Fibroblast of villous mesenchyme (primary cell): ENCODE data around the gene SLC2A1. TPM values are rescaled to one million over a fixed set of nuclear protein-coding genes. Genes with fewer than 3 reads are reported as not detected.
A peak's percentile ranks its signal among the peaks of the same experiment; 100 is the strongest.

Experiments
- DNase-seq: peaks from one replicate; pipeline ENCODE4 v3.0.0-alpha.2; 2010; ENCODE audit warnings: low read depth
- H3K4me3 ChIP-seq: 2 replicates; pipeline ENCODE4 v1.5.1; 2011; ENCODE audit warnings: low read depth, mild to moderate bottlenecking, low read length
- total RNA-seq: library from RNA; depleted of rRNA; stranded (reverse); fragments of >200 nt; gene quantifications from 2 replicates; pipeline ENCODE4 v1.2.3, GENCODE V29; 2012
- TF ChIP-seq, protein P1 (sequence below): IDR thresholded peaks from 2 replicates; pipeline ENCODE4 v1.5.1; 2012; ENCODE audit warnings: low read depth, mild to moderate bottlenecking, low read length; ENCODE audit not compliant: insufficient read depth

The SLC2A1 gene
- total RNA-seq, 1 donor, result 118 TPM

DNA sequence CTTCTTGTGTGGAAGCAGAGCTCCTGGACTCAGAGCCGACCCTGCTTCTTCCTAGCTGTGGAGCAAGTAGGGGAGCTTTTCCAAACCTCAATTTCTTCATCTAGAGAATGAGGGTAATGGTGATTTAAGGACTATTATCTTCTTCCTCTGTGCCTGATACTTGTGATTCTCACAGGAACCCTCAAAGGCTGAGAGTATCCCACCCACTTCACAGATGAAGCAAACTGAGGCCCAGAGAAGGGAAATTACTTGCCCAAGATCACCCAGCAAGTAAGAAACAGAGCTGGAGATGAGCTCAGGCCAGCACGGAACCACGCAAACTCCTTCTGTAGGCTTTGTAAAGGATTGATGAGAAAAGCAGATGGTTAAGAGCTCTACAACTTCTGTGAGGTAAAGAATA, 15.1 kb upstream of the SLC2A1 start:
- TF ChIP-seq, protein P1, sequence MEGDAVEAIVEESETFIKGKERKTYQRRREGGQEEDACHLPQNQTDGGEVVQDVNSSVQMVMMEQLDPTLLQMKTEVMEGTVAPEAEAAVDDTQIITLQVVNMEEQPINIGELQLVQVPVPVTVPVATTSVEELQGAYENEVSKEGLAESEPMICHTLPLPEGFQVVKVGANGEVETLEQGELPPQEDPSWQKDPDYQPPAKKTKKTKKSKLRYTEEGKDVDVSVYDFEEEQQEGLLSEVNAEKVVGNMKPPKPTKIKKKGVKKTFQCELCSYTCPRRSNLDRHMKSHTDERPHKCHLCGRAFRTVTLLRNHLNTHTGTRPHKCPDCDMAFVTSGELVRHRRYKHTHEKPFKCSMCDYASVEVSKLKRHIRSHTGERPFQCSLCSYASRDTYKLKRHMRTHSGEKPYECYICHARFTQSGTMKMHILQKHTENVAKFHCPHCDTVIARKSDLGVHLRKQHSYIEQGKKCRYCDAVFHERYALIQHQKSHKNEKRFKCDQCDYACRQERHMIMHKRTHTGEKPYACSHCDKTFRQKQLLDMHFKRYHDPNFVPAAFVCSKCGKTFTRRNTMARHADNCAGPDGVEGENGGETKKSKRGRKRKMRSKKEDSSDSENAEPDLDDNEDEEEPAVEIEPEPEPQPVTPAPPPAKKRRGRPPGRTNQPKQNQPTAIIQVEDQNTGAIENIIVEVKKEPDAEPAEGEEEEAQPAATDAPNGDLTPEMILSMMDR, result no peak
- DNase-seq, result no peak
- H3K4me3 ChIP-seq, result no peak overlapping the region

DNA sequence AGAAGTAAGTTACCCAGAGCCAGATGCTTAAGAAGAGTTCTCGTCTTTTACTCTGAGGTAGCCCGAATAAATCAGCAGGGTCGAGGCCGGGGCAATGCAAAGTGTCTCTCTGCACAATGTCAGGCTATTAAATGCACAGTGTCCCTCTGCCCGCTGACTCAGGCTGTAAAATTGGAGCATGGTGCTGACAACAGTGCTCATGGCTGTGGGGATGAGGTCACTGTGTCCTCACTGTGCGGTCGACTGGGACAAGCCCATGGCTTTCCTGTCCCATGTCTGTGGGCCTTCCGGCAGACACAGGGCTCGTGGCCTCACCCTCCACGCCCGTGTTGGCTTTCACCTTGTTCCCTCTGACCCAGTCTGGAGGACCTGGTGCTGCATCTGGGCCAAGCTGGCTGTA, 14.6 kb upstream of the SLC2A1 start:
- TF ChIP-seq, protein P1, result no peak
- peak; percentile 73 for DNase-seq
- H3K4me3 ChIP-seq, result no peak overlapping the region

DNA sequence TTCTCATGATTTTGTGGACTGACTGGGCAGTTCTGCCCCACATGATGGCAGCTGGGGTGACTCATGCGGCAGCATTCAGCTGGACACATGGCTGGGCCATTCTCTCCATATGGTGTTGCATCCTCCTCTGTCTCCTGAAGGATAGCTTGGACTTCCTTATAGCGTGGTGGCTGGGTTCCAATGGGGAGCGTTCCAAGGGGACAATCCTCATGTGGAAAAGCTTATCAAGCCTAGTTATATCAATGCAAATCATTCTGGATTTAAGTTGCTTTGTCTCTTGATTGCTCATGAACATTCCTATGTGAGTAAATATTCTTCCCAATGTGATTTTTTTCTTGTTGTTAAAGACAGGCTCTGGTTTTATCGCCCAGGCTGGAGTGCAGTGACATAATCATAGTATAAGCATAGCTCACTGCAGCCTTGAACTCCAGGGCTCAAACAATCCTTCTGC, 13.2 kb upstream of the SLC2A1 start:
- DNase-seq, result peak; percentile 85
- no peak overlapping the region for H3K4me3 ChIP-seq
- TF ChIP-seq, protein P1, result no peak

DNA sequence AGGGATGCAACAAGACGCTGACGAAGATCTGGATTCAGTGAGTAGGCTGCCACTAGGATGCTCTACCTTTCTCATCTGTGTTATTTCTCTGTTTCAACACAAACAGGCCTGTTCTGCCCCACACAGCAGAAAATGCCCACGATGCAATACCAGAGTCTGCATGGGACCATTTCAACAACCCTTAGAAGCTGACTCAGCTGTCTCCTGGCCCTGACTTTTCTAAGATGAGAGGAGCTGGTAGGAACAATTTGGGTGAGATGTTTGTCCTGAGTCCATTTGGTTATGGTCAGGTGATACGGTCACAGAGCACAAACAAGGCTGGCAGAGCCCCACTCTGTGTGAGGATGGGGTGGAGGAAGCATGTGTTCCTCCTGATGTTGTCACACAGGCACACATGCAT, 11.5 kb upstream of the SLC2A1 start:
- no peak for DNase-seq
- TF ChIP-seq, protein P1, result no peak
- H3K4me3 ChIP-seq, result no peak overlapping the region

DNA sequence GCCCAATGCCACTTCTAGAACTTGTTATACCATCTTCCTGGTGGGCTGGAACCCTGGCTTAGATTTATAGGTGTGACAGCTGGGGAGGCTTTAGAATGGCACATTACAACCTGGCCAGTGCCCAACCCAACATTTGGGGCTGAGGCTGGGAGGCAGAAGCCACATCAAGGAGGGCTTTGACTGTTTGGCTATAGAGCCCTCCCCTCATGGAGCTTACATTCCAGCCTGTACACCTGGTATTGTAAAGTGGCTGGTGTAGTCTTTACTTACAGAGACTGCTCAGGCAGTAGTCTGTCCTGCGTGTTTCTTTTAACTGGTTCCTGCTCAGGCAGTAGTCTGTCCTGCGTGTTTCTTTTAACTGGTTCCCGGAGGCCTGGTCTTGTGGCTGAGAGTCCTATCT, 10.0 kb upstream of the SLC2A1 start:
- DNase-seq, result no peak
- H3K4me3 ChIP-seq, result no peak overlapping the region
- TF ChIP-seq, protein P1, result no peak

DNA sequence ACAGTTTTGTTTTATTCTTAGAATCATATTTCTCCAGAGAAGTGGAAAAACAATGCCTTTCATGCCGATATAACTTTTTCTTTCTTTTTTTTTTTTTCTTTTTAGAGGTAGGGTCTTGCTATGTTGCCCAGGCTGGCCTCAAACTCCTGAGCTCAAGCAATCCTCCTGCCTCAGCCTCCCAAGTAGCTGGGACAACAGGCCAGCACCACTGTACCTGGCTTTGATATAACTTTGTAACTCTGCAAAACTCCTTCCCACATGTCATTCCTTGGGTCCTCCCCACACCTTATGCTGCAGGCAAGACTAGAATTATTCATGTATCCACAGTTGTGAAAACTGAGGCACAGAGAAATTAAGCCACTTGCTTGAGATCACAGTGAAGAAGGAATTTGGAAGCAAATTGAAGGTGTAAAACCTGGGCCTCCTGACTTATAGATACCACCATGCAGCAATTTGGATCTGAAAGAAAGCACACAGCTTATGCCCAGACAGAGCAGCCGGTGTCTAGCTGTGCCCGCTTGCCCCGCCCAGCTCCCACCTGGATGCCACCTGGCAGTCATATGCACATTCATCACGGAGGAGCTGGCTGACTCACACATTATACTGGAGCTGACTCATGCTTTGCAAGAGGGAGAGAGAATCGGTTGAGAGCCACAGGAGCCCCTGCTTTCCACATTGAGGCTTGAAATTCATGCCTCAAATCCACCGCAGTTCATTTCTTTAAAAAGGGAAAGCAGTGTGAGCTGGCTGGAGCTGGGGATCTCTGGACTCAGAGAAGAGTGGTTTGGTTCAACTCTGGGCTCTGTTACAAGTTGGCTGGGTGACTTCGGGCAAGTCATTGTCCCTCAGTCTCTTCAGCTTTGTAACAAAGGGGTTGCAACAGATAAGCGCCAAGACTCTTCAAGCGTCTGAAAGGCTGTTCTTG, 8.3 kb upstream of the SLC2A1 start:
- peak; percentile 88 for DNase-seq

More for the DNA sequence above, 8.3 kb upstream of the SLC2A1 start:
- TF ChIP-seq, protein P1, result no peak
- no peak overlapping the region for H3K4me3 ChIP-seq
